Stimulated activated naive CD8-positive, alpha-beta T cell treated with anti-CD3 and anti-CD28 coated beads, Interleukin-15, Interleukin-2, amounts not matched to agents 100 U/mL and 50 U/mL, for 24 hours (primary cell): ENCODE results near the gene ATE1.
"Not testable (repeated sequence)": the region's sequence is repeated elsewhere in the genome, so short reads cannot be mapped to it uniquely, and the experiment has no call there.

ENCODE experiments used
- ATAC-seq: fragments of 150-1000 bp; cut with Tn5 transposase; one replicate; pipeline ENCODE4 v1.10.0; 2021
- DNase-seq: peaks from one replicate; pipeline ENCODE4 v3.0.0; 2021

Gene ATE1

DNA sequence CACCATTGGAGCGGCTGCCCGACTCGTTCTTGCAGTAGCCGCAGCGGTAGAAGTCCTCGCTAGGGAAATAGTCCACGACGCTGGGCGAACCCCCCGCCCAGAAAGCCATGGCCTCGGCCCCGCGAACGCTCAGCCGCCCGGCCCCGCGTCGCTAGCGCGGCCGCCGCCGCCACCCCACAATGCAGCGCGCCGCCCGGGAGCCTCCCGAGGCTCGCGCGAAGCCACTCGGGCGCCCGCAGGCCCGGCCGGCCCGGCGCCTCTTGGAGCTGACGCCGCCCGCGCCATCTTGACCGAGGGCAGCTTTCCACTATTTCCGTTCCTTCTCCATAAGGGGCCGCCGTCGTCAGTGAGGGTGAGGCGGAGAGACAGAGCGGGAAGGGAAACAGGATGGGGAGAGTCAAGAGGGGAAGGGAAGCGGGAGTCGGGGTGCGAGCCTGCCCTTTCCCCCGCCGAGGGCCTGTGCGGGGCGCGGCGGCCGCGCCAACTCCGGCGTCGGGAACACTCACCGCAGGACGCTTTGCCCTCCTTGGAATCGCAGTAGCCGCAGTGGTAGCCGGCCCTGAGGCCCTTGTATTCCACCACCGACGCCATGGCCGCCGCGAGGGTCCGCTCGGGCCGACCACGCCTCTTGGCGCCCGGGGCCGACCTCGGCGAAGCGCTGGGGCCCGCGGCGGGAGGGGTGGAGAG is at the start of gene ATE1:
Gene ATE1 (minus strand): TSS at position 191 of the 687 bp plus-strand sequence. CDS start 82 bp downstream, at position 109.
- DNase-seq: peak; percentile 85
- ATAC-seq: peak; percentile 96

DNA sequence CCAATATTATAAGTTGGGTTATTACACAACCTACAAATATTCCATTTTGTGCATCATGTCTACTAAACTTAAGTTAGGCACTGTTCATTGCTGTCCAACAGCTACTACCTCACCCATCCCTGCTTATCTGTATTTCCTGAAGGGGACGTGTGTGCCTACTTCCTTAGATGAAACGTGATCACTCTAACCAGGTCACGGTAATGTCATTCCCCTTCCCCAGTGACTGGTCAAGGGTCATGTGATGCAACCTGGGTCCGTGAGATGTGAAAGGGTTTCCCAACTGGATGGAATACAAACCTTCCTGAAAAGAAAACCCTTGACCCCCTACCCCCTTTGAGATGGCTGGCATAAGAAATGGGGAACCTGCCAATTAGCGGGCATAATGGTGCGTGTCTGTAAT is 48.8 kb upstream of the ATE1 start:
- DNase-seq: no peak
- no peak for ATAC-seq

DNA sequence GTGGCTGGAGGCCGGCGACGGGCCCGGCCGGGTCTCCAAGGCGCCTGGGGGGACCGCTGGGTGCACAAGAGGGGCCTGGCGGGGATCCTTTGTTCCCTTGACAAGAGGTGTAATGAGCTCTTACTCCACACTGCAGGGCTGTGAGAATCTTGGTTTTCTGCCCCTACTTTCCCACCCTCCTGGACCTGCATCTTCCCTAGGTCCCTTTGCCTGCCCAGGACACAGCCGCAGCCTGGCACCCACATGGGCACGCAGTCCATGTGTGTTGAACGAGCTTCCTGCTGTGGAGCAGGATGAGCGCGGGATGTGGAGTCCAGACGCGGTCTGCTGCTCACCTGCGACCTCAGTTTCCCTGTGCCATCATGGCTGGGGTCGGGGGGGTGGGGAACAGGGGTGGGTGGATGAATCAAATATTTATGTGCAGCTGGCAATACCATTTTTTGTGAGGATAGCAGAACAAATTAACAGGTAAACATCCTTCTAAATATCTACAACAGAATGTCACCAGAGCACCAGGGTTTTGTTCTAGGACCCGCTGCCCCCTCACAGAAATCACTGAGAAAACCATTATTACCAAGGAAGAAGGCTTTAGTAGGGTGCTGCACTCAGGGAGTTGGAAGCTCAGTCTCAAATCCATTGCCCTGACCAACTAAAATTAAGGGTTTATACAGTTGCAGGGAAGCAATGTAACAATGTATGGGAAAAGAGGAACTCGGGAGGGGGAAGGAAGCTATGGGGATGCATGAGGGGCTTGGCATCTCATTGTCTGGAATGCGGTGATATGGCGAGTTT is 47.7 kb upstream of the ATE1 start:
- ATAC-seq (peak; percentile 29), DNase-seq (no peak)

DNA sequence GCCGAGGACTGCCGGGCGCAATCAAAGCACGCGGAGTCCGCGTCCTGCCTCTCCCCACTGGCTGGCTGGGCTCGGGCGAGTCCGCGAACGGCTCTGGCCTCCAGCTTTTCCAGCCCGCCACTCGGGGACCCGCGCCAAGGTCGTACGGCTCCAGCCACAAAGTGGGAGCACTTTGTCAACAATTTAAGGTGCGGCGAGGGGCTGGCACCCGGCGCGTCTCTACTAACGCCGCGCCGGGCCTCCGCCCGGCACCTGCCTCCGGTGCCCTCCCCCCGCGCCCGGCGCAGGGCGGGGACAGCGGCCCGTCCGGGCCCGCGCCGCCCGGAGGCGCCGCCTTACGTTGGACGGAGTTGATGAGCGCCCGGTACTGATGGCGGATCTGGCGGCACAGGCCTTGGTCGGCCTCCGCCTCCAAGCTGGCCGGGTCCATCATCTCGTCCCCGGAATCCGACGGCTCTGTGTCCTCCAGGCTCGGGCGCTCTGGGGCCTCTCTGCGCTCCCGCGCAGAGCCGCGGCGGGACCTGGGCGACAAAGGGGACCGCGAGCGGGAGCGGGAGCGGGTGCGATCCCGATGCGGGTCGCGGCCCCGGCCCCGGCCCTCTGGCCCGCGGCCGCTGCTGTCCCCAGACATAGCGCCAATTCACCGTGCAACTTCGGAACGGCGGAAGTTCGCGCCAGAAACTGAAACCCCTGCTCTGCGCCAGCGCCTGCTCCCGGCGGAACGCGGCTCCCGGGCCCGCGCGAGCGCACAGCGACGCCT is 46.9 kb upstream of the ATE1 start, which contains the start of gene NSMCE4A:
Gene NSMCE4A (minus strand): TSS at position 683 of the 760 bp plus-strand sequence. CDS start 52 bp downstream, at position 631.
- ATAC-seq: peak; percentile 87
- DNase-seq: peak; percentile 84

DNA sequence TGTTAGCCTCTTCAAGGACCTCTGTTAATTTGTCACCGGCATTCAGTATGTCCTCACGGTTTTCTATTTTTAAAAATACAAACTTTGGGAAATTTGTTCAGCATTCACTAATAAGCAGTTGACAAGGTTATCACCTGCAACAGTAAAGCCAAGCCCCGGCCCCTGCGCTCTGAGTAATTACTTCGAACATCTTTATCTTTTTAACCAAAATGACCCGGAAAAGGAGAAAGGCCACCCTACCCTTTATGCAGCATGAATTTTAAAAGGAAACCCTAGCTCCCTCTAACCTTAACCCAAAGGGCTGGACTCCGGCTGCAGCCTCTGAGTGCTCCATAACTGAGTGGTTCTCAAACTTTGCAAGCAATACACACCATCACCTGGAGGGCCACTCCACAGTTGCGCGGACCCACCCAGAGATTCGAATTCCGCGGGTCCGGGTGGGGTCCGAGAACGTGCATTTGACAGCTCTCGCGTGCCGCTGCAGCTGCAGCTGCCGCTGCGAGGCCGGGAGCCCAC is 46.2 kb upstream of the ATE1 start:
- ATAC-seq (peak; percentile 17), DNase-seq (no peak)

DNA sequence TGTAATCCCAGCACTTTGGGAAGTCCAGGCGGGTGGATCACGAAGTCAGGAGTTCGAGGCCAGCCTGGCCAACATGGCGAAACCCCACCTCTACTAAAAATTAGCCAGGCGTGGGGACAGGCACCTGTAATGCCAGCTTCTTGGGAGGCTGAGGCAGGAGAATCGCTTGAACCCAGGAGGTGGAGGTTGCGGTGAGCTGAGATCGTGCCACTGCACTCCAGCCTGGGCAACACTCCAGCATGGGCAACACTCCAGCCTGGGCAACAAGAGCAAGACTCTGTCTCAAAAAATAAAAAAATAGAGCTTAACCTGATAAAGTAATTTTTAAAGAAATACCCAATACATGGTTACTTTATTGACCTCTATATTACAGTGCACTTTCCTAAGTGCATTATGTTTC is 41.3 kb upstream of the ATE1 start:
- not testable (repeated sequence) for DNase-seq, ATAC-seq

DNA sequence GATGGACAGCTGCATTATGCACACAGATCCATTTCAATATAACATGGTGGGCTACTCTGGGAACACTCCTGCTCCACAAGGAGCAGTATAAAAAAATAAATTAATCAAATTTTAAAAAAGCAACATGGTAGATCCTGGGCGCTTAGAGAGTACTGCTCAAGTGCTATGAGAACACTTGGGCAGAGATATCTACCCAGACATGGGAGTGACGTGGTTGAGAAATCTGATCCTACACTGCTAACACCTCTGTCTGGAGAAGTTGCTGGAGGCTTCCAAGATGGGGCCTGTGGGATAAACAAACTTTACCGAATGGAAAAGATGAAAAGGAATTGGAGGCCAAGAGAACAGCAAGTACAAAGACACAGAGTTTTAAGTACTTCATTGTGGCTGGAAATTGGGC is 38.2 kb upstream of the ATE1 start:
- DNase-seq (no peak), ATAC-seq (no peak)

DNA sequence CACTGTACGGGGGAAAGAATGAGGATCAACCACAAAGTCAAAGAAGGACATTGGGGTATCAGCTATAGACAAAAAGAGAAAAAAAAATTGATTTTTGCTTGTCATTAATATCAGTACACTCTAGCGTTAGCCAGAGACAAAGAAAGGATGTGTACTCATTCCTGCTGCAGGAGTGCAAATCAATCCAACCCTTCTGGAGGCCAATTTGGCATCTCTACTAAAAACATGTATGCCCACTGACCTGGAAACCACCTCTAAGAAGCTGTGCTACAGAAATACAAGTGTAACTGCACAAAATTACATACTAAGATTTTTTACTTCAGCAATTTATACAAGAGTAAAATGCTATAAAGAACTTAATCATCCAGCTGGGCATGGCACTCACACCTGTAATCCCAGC is 33.6 kb upstream of the ATE1 start:
- DNase-seq (no peak), ATAC-seq (no peak)

DNA sequence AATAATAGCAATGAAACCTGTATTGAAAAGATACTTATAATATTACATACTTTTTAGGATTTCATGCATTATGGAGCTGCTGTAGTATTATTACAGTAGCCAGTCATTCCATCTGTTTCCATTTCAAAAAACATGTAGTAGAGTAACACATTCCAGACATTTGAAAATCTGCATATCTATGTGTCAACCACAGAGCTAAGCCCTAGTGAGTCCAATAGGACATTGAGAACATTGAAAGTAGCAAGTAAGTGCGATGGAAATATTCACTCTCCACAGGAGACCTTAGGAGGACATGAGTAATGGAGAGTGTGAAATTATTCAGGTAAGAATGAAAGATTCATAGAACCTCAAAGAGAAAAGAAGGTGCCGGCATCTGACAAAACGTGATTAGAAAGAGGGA is 31.8 kb upstream of the ATE1 start:
- no peak for DNase-seq
- ATAC-seq: peak; percentile 84

DNA sequence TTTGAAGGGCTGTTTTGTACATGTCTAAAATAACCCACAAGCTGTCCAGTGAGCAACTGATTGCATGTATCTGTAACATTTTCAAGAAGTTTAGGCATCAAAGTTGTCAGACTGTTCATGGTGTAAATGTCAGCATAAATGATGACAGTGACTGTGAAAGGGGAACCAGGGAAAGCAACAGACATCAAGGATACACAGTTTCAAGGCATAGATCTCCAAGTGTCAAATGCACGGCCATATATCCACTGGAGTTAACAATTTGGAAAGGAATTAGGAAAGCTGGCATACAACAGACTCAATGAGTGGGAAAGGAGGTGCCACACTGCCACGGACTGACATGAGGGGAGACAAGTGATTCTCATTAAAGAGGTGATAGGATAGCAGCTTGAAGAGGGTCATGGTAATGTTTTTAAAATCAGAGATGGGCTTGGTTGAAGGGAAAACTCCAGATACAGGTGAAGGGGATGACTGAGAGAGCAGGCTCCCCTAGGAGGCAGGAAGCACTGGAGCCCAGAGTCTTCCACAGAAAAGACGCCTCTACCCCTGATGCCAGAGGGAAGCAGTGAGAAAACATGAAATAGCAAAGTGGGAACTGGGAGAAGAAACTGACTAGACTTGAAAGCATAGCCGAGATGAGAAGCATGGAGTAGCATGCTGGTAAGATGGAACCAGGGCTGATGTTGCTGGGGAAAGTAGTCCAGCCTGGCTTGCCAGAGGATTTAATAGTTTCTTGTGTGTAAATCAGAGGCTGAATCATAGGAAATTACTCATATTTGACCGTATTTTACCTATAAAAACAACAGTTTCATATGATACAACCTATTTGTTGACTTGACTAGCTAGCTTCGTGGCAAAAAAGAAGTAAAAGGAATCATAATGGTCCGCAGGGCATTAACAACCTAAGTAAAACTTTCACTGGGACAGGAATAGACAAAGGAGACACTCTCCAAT is 28.6 kb upstream of the ATE1 start:
- no peak for DNase-seq
- no peak for ATAC-seq

DNA sequence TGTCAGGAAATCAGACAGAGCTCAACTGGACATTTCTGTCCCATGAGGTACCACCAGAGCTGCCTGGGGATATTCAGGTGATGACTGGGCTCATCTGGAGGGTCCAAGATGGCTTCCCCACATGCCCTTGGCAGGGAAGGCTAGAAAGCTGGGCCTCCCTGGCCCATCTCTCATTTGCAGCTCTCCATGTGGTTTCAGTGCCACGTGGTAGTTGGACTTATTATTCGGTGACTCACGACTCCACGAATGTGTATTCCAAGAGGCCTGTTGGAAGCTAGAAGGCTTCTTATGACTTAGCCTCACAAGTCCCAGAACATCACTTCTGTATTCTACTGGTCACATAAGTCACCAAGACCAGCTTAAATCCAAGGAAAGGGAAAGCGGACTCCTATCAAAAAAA is 24.4 kb upstream of the ATE1 start:
- no peak for DNase-seq
- ATAC-seq: no peak

DNA sequence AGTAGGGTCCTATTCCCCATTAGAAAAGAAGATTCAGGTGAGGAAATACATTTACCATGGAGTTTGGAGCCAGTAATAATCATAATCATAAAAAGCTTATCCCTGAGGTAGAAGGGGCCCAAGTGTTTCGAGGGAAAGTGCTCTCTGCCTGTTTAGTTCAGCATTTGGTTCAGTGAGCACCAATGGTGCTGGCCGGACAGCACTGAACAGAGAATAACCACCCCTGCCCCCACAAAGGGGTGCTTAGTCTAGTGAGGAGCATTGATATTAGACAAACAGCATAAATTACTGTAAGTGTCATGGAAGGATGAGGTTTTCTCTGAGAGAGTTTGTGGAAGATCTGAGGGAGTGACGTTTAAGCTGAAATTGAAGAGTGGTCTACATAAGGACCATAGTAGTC is 21.6 kb upstream of the ATE1 start:
- no peak for ATAC-seq
- DNase-seq: no peak

DNA sequence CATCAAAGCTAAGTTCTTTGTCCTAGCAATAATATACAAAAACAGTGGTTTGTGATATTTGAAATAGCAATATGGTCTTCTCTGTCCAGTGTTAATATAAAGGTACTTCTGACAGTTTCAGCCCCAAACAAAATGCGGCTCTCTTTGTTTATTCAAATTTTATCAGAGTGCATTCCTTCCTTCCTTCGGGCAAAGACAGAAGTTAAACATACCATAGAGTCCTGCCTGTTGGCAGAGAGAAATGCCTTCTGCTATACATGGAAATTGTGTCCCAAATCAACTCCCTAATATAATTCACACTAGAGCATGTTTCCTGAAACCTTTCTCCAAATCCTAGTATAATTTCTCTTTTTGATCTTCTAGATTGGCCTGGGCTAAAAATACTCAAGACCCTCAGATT is 21.2 kb upstream of the ATE1 start:
- DNase-seq: no peak
- ATAC-seq: no peak

DNA sequence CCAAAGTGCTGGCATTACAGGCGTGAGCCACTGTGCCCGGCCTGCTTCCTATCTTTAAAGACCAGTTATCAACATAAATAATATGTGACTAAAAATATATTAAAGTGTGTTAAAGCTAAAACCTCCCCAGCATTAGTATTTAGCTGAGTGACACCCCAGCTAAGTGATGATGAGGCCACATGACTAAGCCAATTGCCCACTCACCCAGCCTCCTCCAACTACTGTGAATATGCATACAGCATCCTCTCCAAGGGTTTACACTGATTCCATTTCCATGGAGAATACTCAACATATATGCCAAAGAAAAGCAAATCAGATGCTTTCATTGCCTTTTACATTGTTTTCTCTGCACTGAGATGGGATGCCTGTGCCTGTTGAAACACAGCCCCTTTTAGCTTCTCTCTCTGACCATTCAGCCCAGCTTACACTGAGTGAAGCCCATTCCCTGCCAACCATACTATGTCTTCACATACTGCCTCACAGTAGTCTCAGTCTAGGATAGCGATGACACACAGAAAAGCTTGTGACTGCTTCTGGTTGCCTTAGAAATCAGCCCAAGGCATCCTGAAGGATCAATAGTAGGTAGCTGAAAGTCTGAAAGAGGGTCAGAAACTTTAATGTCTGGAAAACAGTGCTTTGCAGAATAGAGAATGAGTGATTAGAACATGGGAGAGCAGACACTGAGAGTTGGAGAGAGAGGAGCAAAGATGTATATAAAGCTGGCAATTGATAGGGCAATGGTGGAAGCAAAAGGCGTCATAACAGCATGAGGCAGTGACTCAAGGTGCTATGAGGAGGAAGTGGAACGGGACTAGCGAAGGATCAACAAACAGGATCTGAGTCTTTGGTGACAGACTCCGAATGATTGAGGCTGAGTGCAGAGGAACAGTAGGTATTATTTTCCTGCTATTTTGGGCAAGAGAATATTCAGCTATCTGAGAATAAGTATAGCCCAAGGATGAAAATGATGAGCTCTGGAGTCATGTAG is 19.8 kb upstream of the ATE1 start:
- ATAC-seq (no peak), DNase-seq (no peak)

DNA sequence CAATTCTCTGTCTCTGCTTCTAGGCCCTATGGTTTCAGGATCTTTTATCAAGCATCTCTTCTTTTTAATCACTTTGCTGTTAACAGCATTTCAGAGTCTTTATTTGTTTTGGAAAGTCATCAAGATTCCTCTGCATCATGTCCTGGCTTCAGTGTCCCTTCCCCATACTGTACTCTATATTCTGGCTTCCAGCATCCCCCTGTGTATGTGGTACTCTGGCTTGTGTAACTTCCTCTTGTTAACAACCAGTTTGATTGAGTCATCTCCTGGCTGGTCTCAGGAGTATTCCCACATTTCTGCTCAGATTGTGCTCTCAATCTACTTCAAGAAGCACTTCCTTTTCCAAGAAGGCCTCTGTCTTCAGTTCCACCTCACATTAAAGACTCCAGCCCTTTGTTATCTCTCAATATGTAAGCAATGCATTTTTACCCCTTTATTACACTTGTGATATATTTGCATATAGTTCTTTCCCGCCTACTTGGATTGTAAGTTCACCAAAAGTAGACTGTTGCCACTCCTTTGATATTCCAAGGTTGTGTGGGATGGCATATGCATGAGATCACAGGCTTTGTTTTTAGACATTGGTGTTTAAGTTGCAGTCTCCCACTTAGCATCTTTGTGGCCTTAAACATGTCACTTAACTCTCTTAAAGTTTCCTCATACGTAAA is 15.1 kb upstream of the ATE1 start:
- ATAC-seq (no peak), DNase-seq (no peak)

DNA sequence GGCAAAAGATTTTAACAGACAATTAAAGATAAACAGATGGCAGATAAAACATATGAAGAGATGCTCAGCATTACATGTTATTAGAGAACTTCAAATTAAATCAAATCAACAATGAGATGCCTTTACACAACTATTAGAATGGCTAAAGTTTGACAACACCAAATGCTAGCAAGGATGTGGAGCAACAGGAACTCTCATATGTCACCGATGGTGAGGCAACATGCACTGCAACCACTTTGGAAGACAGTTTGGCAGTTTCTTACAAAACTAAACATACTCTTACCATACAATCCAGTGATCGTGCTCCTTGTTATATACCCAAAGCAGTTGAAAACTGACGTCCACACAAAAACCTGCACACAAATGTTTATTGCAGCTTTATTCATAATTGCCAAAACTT is 13.7 kb upstream of the ATE1 start:
- ATAC-seq (no peak), DNase-seq (no peak)

DNA sequence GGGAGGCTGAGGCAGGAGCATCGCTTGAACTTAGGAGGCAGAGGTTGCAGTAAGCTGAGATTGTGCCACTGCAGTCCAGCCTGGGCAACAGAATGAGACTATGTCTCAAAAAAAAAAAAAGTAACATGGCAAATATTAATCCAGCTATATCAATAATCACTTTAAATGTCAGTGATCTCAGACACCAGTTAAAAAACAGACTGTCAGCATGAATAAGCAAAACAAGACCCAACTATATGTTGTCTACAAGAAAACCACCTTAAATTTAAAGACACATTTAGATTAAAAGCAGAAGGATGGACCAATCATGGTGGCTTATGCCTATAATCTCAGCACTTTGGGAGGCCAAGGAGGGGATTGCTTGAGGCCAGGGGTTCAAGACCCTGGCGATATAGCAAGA is 8.5 kb upstream of the ATE1 start:
- ATAC-seq: no peak
- no peak for DNase-seq

DNA sequence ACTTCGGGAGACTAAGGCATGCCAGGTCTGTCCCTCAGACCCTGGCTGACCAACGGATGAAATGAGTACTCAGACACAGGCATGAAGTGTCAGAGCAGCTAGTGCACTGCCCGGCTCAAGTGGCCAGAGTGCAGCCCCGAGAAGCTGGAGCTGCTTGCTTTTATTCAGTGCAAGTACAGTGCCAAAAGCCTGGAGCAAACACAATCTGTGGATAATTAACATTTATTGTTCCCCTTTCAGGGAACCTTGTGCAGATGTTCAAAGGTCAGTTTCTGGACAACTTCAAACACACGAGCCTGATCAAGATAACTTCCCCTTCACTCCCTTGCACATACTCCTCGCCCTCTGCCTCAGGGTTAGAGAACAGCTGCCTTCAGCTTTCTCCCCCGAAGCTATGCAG is 7.9 kb upstream of the ATE1 start:
- ATAC-seq (no peak), DNase-seq (no peak)

DNA sequence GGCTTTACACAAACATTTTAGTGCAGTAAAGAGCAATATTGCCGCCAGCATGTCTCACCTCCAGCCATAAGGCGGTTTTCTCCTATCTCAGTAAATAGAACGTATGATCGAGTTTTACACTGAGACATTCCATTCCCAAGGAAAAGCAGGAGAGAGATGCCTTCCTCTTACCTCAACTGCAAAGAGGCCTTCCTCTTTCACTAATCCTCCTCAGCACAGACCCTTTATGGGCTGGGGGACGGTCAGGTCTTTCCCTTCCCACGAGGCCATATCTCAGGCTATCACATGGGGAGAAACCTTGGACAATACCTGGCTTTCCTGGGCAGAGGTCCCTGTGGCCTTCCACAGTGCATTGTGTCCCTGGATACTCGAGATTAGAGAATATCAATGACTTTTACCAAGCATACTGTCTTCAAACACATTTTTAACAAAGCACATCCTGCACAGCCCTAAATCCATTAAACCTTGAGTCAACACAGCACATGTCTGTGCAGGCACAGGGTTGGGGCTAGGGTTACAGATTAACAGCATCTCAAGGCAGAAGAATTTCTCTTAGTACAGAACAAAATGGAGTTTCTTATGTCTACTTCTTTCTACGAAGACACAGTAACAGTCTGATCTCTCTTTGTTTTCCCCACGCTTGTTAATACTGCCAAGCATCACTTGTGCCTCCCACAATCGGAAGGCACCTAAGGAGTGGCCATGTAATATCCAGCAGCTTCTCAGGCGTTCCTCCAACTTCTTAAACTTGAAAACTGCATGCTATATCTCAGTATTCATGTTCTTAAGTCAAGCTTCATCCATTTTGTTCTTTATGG is 2.6 kb upstream of the ATE1 start:
- ATAC-seq, DNase-seq: not testable (repeated sequence)
